HG02870 (cell line): Measurements from ENCODE around the gene IRF5.
A peak's percentile ranks its signal among the peaks of the same experiment; 100 is the strongest.

Experiments
- ATAC-seq: cut with Tn5 transposase; IDR thresholded peaks from one replicate; pipeline ENCODE4 v1.9.1; 2021; ENCODE audit warnings: mild to moderate bottlenecking, moderate library complexity; ENCODE audit not compliant: unreplicated experiment

Gene IRF5

GRCh38 chr7:128919881-128920799 lies 17.6 kb upstream of the IRF5 start:
- no peak for ATAC-seq

- ATAC-seq: no peak
Measured at GRCh38 chr7:128920913-128921582, 16.7 kb upstream of the IRF5 start.

GRCh38 chr7:128921866-128922440 lies 15.8 kb upstream of the IRF5 start:
- ATAC-seq: no peak

GRCh38 chr7:128922496-128923410 lies 15.0 kb upstream of the IRF5 start:
- no peak for ATAC-seq

GRCh38 chr7:128923411-128923800 lies 14.3 kb upstream of the IRF5 start:
- no peak for ATAC-seq

- ATAC-seq: no peak
Measured at GRCh38 chr7:128924707-128925588, 12.8 kb upstream of the IRF5 start.

- no peak for ATAC-seq
Measured at GRCh38 chr7:128928159-128928813, 9.4 kb upstream of the IRF5 start.

- ATAC-seq: no peak
Measured at GRCh38 chr7:128928882-128929788, 8.6 kb upstream of the IRF5 start.

- no peak for ATAC-seq
Measured at GRCh38 chr7:128931190-128931798, 6.4 kb upstream of the IRF5 start.

- ATAC-seq: no peak
Measured at GRCh38 chr7:128931965-128932861, 5.5 kb upstream of the IRF5 start.

GRCh38 chr7:128932862-128933179 lies 4.9 kb upstream of the IRF5 start:
- ATAC-seq: no peak

- peak; percentile 26 for ATAC-seq
Measured at GRCh38 chr7:128933180-128933891, 4.4 kb upstream of the IRF5 start.

- ATAC-seq: peak; percentile 38
Measured at GRCh38 chr7:128934361-128935341, 3.1 kb upstream of the IRF5 start.

GRCh38 chr7:128935342-128935730 lies 2.4 kb upstream of the IRF5 start:
- ATAC-seq: no peak

GRCh38 chr7:128936798-128937197 lies 929 bp upstream of the IRF5 start:
- ATAC-seq: no peak
